GM19372 (cell line): ENCODE measurements around the gene FBXL16.
"Not testable (repeated sequence)": the region's sequence is repeated elsewhere in the genome, so short reads cannot be mapped to it uniquely, and the experiment has no call there.

Experiments used
- ATAC-seq: cut with Tn5 transposase; IDR thresholded peaks from one replicate; pipeline ENCODE4 v1.9.1; 2021; ENCODE audit warnings: mild to moderate bottlenecking, low read depth, moderate library complexity; ENCODE audit not compliant: unreplicated experiment

Gene FBXL16, protein sequence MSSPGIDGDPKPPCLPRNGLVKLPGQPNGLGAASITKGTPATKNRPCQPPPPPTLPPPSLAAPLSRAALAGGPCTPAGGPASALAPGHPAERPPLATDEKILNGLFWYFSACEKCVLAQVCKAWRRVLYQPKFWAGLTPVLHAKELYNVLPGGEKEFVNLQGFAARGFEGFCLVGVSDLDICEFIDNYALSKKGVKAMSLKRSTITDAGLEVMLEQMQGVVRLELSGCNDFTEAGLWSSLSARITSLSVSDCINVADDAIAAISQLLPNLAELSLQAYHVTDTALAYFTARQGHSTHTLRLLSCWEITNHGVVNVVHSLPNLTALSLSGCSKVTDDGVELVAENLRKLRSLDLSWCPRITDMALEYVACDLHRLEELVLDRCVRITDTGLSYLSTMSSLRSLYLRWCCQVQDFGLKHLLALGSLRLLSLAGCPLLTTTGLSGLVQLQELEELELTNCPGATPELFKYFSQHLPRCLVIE

DNA sequence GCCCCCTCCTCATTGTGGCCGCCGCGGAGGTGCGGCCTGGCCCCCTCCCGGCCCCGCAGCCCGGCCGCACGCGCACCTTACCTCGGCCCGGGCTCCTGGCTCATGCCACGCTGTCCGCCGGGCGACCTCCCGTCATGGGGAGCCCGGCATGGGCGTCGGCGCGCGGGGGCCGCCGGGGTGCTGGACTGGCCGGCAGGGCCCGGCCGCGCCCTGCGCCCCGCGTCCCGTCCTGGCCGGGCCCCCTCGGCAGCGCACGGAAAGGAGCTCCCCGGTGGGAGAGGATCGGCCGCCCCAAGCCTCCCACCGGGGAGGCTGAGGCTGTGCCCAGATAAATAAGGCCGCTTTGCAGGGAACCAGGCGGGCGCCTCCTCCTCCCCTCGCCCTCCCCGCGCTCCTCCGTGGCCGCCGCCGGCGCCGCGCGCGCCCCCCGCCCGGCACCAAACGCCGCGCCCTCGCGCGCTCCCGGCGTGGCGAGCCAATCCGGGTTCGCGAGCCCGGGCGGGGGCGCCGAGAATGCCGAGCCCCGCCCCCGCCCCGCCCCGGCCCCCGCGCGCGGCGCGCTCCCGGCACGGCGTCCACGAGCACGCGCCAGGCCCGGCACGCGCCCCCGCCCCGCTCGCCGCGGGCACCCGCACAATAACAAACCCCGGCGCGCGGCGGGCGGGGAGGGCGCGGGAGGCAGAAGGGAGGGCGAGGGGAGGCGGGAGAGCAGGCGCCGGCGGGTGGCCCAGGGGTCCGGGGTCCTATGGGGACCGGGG lies at the start of gene FBXL16:
Gene FBXL16 (minus strand): TSS at position 371 of the 758 bp plus-strand sequence. CDS start 8,396 bp downstream, outside the sequence.
- no peak for ATAC-seq

DNA sequence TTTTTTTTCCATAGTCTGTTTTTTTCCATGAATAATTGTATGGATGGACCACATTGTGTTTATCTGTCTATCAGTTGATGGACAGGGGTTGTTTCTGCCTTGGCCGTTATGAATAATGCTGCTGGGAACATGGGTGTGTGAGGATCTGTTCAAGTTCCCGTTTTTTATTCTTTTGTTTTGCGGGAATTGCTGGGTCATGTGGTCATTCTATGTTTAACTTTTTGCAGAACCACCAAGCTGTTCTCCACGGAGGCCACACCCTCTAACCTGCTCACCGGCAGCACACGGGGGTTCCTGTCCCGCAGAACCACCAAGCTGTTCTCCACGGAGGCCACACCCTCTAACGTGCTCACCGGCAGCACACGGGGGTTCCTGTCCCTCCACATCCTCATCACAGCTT lies 49.1 kb upstream of the FBXL16 start:
- no peak for ATAC-seq

DNA sequence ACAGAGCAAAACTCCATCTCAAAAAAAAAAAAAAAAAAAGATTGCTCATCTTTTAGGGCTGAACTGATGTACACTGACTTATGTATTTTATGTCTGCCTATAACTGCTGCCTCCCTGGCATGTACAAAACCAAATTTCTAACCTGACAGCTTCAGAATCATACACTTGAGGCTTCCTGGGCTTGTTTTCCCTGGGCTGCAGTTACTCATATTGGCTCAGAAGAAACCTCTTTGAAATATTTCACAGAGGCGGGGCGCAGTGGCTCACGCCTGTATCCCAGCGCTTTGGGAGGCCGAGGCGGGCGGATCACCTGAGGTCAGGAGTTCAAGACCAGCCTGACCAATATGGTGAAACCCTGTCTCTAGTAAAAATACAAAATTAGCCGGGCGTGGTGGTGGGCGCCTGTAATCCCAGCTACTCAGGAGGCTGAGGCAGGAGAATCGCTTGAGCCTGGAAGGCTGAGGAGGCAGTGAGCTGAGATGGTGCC lies 48.6 kb upstream of the FBXL16 start:
- not testable (repeated sequence) for ATAC-seq

GRCh38 chr16:752007-752312 lies 46.4 kb upstream of the FBXL16 start:
- no peak for ATAC-seq

DNA sequence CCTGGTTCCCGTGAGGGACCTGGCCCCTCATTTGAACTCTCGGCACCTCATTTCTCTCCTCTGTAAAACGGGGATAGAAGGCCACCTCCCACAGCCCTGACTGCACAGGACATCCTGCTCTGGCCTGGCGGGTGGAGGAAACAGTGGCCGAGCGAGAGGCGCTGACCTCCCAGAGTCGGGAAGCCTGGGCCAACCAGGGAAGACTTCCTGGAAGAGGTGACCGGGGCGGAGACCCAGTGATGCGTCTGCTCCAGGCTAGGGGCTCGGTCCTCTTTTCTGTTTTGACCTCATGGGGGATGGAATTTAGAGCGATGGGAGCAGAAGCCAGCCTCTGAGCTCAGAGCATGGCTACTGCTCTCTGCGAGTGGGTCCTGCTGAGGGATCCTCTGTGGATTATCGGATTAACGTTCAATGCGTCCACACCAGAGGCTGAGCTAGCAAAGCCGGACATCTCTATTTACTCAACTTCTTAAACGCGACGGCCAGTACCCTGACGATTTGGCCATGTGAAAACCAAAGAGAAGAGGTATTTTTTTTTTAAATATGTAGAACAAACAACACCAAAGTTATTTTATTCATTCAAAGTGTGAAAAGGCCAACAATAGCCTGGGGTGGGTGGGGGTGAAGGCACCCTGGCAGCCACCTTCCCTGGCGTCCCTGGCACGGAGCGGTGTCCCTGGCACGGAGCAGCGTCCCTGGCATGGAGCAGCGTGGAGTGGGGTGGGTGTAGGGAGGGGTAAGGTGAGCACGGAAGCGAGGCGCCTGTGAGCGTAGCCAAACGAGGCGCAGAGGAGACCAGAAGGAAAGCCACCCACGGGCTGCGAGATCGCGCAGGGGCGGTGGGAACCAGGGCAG lies 45.8 kb upstream of the FBXL16 start:
- no peak for ATAC-seq

GRCh38 chr16:750485-750884 lies 44.9 kb upstream of the FBXL16 start:
- no peak for ATAC-seq

GRCh38 chr16:749010-749409 lies 43.4 kb upstream of the FBXL16 start:
- ATAC-seq = no peak

GRCh38 chr16:747978-748746 lies 42.6 kb upstream of the FBXL16 start:
- no peak for ATAC-seq

DNA sequence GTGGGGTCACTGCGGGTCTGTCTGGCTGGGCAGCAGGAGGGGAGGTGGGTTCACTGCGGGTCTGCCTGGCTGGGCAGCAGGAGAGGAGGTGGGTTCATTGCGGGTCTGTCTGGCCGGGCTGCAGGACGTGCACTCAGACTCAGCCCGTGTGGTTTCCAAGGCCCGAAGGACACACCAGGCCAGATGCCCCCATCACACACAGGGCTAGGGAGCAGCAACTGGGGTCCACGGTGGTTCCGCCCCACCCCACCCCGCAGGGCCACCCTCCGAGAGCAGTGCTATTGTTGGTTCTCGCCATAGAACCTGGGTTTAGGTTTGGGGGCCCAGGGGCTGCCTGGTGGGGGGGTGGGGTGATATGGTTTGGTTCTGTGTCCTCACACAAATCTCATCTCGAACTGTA lies 41.0 kb upstream of the FBXL16 start:
- no peak for ATAC-seq

- no peak for ATAC-seq
Observed at GRCh38 chr16:745739-746138, 40.1 kb upstream of the FBXL16 start.

DNA sequence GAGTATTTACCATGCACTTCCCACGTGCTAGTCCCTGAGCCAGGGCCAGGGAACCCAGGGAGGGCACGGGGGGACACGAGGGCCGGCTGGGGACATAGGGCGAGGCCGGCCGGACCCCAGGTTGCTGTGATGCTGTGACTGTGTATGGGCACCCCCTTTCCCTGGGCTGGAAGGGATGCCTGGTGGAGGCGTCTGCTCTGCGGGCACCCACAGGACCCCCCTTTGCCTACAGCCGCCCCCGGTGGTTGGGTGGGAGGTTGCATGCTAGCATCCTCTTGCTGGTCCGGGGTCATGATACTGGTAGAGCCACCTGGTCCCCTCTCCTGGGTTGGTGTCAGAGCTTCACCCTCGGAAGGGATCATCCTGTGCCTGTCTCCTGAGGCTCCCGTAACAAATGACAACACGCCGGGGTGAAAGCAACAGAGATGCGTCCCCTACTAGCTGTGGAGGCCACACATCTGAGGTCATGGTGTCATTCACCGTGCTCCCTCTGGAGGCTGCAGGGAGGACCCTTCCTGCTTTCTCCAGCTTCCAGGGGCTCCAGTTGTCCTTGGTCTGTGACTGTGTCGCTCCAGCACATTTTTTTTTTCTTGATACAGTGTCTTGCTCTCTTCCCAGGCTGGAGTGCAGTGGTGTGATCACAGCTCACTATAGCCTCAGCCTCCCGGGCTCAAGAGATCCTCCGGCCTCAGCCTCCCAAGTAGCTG lies 38.3 kb upstream of the FBXL16 start:
- no peak for ATAC-seq

GRCh38 chr16:742894-743293 lies 37.3 kb upstream of the FBXL16 start:
- not testable (repeated sequence) for ATAC-seq

DNA sequence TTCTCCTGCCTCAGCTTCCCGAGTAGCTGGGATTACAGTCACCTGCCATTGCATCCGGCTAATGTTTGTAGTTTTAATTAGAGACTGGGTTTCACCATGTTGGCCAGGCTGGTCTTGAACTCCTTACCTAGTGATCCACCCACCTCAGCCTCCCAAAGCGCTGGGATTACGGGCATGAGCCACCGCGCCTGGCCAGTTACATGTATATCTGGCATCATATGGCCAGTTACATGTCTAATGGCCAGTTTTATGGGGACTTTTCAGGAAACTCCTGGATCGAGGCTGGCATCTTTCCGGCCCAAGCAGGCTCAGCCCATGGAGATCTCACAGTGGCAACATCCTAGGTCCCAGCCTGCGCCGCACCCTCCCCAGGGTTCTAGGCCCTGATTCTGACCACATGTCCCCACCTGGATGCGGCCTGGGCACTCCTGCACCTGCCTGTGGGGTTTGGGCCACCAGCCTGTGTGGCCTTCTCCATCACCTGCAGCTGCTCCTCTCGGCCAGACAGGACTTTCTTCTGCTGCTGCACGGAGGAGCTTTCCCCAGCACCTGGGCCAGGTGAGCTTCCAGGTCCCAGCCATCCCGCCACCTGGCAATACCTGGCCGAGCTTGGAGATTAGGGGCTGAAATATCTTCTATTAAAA lies 36.5 kb upstream of the FBXL16 start:
- ATAC-seq = no peak

- peak; percentile 77 for ATAC-seq
Observed at GRCh38 chr16:740764-741505, 35.3 kb upstream of the FBXL16 start, which contains the start of gene CIAO3. TSS of gene CIAO3 (minus strand) at chr16:740997. CDS start at chr16:740985, 12 bp downstream.

DNA sequence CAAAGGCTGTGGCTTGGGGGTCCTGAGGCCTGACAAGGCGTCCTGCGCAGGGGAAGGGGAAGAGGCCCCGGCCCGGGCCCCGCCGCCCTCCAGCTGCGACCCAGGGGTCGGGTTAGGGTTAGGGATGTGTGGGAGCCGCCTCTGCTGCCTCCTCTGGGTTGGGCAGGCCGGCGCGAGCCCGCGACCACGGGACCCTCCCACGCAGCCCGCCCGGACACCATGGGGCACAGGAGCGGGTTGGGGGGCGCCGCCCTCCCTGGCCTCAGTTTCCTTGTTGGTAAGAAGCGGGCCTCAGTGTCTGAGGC lies 34.8 kb upstream of the FBXL16 start:
- ATAC-seq = peak; percentile 5

DNA sequence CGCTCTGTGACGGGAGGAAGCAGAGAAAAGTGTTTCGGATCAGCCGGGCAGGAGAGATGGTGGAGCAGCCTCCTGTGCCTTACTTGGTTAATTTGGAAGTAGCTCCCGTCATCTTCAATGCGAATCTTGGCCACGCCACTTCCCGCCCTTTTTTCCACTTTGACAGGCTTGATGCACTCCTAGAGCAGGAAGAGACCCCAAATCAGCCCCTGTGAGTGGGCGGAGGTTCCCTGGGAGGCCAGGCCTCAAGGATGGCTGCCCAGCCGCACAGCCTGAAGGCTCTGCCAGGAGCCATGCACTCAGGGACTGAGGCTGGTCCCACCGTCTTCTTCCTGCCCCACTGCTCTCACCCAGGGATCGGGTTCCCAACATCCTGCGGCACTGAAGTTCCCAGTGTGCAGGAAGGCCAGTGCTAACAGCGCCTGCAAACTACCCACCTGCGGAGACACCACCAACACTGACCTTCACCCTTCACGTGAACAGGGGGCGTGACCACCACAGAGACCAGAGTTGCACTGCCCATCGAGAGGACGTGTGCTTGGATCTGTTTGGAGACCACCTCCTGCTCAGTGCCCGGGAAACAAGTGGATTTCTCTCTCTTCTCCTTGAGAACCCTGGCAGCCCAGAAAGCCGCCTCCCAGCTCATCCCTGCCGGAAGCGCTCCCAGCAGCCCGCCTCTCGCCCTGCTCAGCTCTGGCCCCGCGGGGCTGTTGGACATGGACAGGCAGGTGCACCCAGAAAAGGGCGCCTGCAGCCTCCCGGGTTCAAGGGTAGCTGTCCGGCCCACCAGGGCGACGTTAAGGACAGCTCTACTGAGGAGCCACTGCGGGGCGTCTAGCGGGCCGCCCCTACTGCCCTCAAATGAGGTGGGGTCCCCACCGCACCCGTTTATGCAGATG lies 34.2 kb upstream of the FBXL16 start:
- ATAC-seq = no peak

GRCh38 chr16:736936-737481 lies 31.4 kb upstream of the FBXL16 start:
- ATAC-seq = no peak
